Mesenchymal stem cell (in vitro differentiated cells and primary cell): ENCODE data around the gene NRARP.

Experiments
- DNase-seq: peaks from one replicate; pipeline ENCODE4 v3.0.0-alpha.2; 2013
- H2AFZ ChIP-seq: one replicate; pipeline ENCODE4 v1.6.1; 2013; ENCODE audit warnings: low read depth, mild to moderate bottlenecking, control low read depth, inconsistent platforms, low read length, moderate library complexity
- H2AK5ac ChIP-seq: 2 replicates; pipeline ENCODE4 v1.6.1; 2013; ENCODE audit warnings: low read length, moderate library complexity, mild to moderate bottlenecking, inconsistent platforms; ENCODE audit not compliant: severe bottlenecking
- H2BK120ac ChIP-seq: one replicate; pipeline ENCODE4 v1.6.1; 2013; ENCODE audit warnings: low read depth, mild to moderate bottlenecking, inconsistent platforms, low read length, moderate library complexity
- H2BK12ac ChIP-seq, 2 experiments: one replicate each; pipeline ENCODE4 v1.6.1; 2013; ENCODE audit warnings: inconsistent platforms in 2 of 2, low read length in 2 of 2, mild to moderate bottlenecking in 2 of 2, moderate library complexity in 2 of 2, control low read depth in 1 of 2
- H2BK15ac ChIP-seq: one replicate; pipeline ENCODE4 v1.6.1; 2013; ENCODE audit warnings: mild to moderate bottlenecking, low read depth, inconsistent platforms; ENCODE audit not compliant: poor library complexity, severe bottlenecking
- H2BK5ac ChIP-seq: 2 replicates; pipeline ENCODE4 v1.6.1; 2013; ENCODE audit warnings: low read depth, mild to moderate bottlenecking, low read length, control low read depth, inconsistent platforms; ENCODE audit not compliant: poor library complexity, severe bottlenecking
- H3K14ac ChIP-seq, 2 experiments: one replicate each; pipeline ENCODE4 v1.6.1; 2013; ENCODE audit warnings: inconsistent platforms in 2 of 2, low read length in 2 of 2, control low read depth in 1 of 2, mild to moderate bottlenecking in 1 of 2, moderate library complexity in 1 of 2
- H3K18ac ChIP-seq, 2 experiments: one replicate each; pipeline ENCODE4 v1.6.1; 2013; ENCODE audit warnings: inconsistent platforms in 2 of 2, low read length in 2 of 2, control low read depth in 1 of 2, low read depth in 1 of 2, mild to moderate bottlenecking in 1 of 2
- H3K23ac ChIP-seq, 2 experiments: one replicate each; pipeline ENCODE4 v1.6.1; 2013; ENCODE audit warnings: inconsistent platforms in 2 of 2, low read length in 2 of 2, mild to moderate bottlenecking in 2 of 2, moderate library complexity in 2 of 2, control low read depth in 1 of 2
- H3K27ac ChIP-seq: 2 replicates; pipeline ENCODE4 v1.5.1; 2013; ENCODE audit warnings: mild to moderate bottlenecking, moderate library complexity, low read length, control low read depth, inconsistent platforms; ENCODE audit not compliant: poor library complexity, severe bottlenecking
- H3K27me3 ChIP-seq, 2 experiments: 2 replicates each; pipeline versions ENCODE4 v1.6.1 to v1.7.0; 2013; ENCODE audit warnings: low read length in 2 of 2, mild to moderate bottlenecking in 2 of 2, moderate library complexity in 2 of 2, control low read depth in 1 of 2, inconsistent platforms in 1 of 2; ENCODE audit not compliant: control insufficient read depth in 1 of 2, insufficient read depth in 1 of 2
- H3K36me3 ChIP-seq, 2 experiments: 2 replicates each; pipeline versions ENCODE4 v1.6.1 to v1.7.0; 2013; ENCODE audit warnings: low read length in 2 of 2, control low read depth in 1 of 2, inconsistent platforms in 1 of 2, low read depth in 1 of 2, mild to moderate bottlenecking in 1 of 2; ENCODE audit not compliant: insufficient read depth in 2 of 2, control insufficient read depth in 1 of 2
- H3K4ac ChIP-seq, 2 experiments: one replicate each; pipeline ENCODE4 v1.6.1; 2013; ENCODE audit warnings: inconsistent platforms in 2 of 2, low read length in 2 of 2, mild to moderate bottlenecking in 2 of 2, moderate library complexity in 2 of 2, control low read depth in 1 of 2, low read depth in 1 of 2
- H3K4me1 ChIP-seq: 2 replicates; pipeline ENCODE4 v1.6.1; 2013; ENCODE audit warnings: low read depth, low read length, control low read depth; ENCODE audit not compliant: control insufficient read depth, insufficient read depth
- H3K4me2 ChIP-seq: 2 replicates; pipeline ENCODE4 v1.6.1; 2013; ENCODE audit warnings: low read length, mild to moderate bottlenecking, inconsistent platforms; ENCODE audit not compliant: poor library complexity, severe bottlenecking
- H3K4me3 ChIP-seq, 2 experiments: 2 replicates each; pipeline versions ENCODE4 v1.5.1 to v1.7.0; 2013; ENCODE audit warnings: low read length in 2 of 2, mild to moderate bottlenecking in 2 of 2, control low read depth in 1 of 2, low read depth in 1 of 2; ENCODE audit not compliant: insufficient read depth in 1 of 2
- H3K79me1 ChIP-seq: replicated peaks from 2 replicates; pipeline ENCODE4 v1.6.1; 2013; ENCODE audit warnings: mild to moderate bottlenecking, control low read depth, low read length, inconsistent platforms; ENCODE audit not compliant: poor library complexity, severe bottlenecking
- H3K9ac ChIP-seq: 2 replicates; pipeline ENCODE4 v1.7.0; 2013; ENCODE audit warnings: mild to moderate bottlenecking, low read length, moderate library complexity
- H3K9me3 ChIP-seq: 2 replicates; pipeline ENCODE4 v1.7.0; 2013; ENCODE audit warnings: mild to moderate bottlenecking, low read length; ENCODE audit not compliant: control insufficient read depth
- H4K8ac ChIP-seq: one replicate; pipeline ENCODE4 v1.6.1; 2013; ENCODE audit warnings: inconsistent platforms, mild to moderate bottlenecking, low read length, moderate library complexity
- H4K91ac ChIP-seq: one replicate; pipeline ENCODE4 v1.6.1; 2013; ENCODE audit warnings: mild to moderate bottlenecking, low read length, inconsistent platforms
- WGBS: methylation state at CpG from one replicate; pipeline ENCODE4 v1.1.7; 2013; ENCODE audit warnings: mixed read lengths; 5-methylcytosine and 5-hydroxymethylcytosine counted together

NRARP gene

DNA sequence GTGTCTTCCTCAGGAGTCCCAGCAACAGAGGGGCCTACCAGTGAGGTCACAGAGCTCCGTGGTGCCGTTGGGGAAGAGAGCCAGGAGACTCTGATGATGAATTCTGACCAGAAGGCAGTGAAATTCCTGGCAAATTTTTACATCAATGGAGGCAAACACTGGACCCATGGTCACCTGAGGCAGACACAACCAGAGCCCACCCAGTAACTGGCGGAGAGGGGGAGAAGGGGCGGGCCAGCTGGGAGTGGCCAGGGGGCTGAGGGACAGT is 50.9 kb downstream of the NRARP start, which contains the start of gene STPG3:
Gene STPG3, plus strand, starts transcription at position 93 of the 268 bp plus-strand sequence. Its CDS starts 1 bp downstream, at position 94.
- H3K14ac ChIP-seq = no peak within 1 kb of the TSS
- H2BK15ac ChIP-seq = peak within 1 kb of the TSS; percentile 33
- no peak within 1 kb of the TSS for H3K18ac ChIP-seq
- H3K27me3 ChIP-seq = peaks cover 0 to 7% of the 10 kb centered on the region in 2 experiments
- no peak within 1 kb of the TSS for H3K4me2 ChIP-seq
- no peak within 1 kb of the TSS for H3K9ac ChIP-seq
- H4K91ac ChIP-seq = no peak within 1 kb of the TSS
- no peak within 1 kb of the TSS for H2BK5ac ChIP-seq
- no peak within 1 kb of the TSS for H2AK5ac ChIP-seq
- no peak for DNase-seq
- peaks cover 31% of the 10 kb centered on the region for H3K4me1 ChIP-seq
- H3K4me3 ChIP-seq = peak within 1 kb of the TSS in 1 of 2 experiments; percentile 7
- H3K23ac ChIP-seq = no peak within 1 kb of the TSS
- no peak within 1 kb of the TSS for H4K8ac ChIP-seq
- peak within 1 kb of the TSS in 1 of 2 experiments; percentile 11 for H2BK12ac ChIP-seq
- H3K79me1 ChIP-seq = peaks cover 2% of the 10 kb centered on the region
- H3K27ac ChIP-seq = no peak within 1 kb of the TSS
- peaks cover 0 to 6% of the 10 kb centered on the region in 2 experiments for H3K36me3 ChIP-seq
- H2AFZ ChIP-seq = no peak within 1 kb of the TSS
- no peak within 1 kb of the TSS for H2BK120ac ChIP-seq
- WGBS = 75% methylated on average over 4 of the region's 4 CpGs
- H3K4ac ChIP-seq = no peak within 1 kb of the TSS
- H3K9me3 ChIP-seq = no peaks in the 10 kb centered on the region

DNA sequence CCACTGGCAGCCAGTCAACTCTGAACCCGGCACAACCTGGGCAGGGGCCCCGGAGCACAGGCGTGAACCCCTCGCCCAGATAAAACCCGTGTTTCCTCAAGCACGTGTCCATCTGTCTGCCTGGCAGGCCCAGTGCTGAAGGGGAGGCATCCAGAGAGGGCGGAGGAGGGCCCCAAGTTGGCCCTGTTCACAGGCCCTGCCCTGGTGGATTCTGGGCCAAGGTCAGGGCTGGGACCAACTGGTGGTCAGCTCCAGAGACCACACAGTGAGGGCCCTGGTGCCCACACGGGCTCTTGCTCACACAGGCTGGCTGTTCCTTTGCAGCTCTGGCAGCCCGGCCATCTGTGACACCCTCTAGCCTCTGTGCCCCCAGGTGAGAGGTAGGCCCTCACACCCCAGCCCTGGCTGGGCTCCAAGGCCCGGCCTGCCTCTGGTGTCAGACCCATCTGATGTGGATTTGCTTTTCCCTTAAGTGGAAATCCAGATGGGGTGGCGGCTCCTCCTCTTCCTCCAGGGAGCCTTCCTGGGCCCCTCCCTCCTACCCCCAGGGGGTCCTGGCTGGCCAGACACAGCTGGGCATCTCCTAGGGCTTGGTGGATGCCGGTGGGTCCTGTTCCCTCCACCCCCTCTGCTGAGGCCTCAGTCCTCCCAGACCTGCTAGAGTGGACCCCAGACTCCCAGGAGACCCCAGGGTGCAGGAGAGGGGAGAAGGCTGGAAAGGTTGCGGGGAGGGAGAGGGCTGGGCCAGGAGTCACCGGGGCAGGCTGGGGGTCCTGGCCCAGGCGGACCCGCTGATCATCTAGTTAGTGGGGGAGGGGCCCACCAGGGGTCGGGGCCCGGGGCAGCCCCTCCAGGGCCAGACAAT is 51.5 kb downstream of the NRARP start:
- peaks cover 0 to 13% of the 10 kb centered on the region in 2 experiments for H3K27me3 ChIP-seq
- no peak overlapping the region for H3K27ac ChIP-seq
- H3K9me3 ChIP-seq = no peaks in the 10 kb centered on the region
- no peak overlapping the region for H2BK15ac ChIP-seq
- peaks cover 0 to under 1% of the 10 kb centered on the region in 2 experiments for H3K36me3 ChIP-seq
- H3K18ac ChIP-seq = no peak overlapping the region
- peaks cover 28% of the 10 kb centered on the region for H3K4me1 ChIP-seq
- H3K14ac ChIP-seq = no peak overlapping the region
- H2AK5ac ChIP-seq = no peak overlapping the region
- H2AFZ ChIP-seq = no peak overlapping the region
- H3K79me1 ChIP-seq = peaks cover 2% of the 10 kb centered on the region
- no peak overlapping the region for H2BK120ac ChIP-seq
- H2BK5ac ChIP-seq = no peak overlapping the region
- no peak overlapping the region for H2BK12ac ChIP-seq
- no peak for DNase-seq
- no peak overlapping the region for H3K4me3 ChIP-seq
- WGBS = 73% methylated on average over 17 of the region's 18 CpGs
- no peak overlapping the region for H4K8ac ChIP-seq
- no peak overlapping the region for H4K91ac ChIP-seq
- no peak overlapping the region for H3K4ac ChIP-seq
- no peak overlapping the region for H3K9ac ChIP-seq
- no peak overlapping the region for H3K4me2 ChIP-seq
- no peak overlapping the region for H3K23ac ChIP-seq
